OCI-LY3 (cell line): ENCODE results near the gene SIK2.

Source experiments
- H2AFZ ChIP-seq: fragments of 200-600, 300-600 bp; shearing (Covaris generic); 2 replicates; pipeline ENCODE4 v1.6.0; 2014; ENCODE audit warnings: antibody characterized with exemption, low read depth, low read length
- H3K27ac ChIP-seq: fragments of 200-600, 300-600 bp; sonication (generic); 2 replicates; pipeline ENCODE4 v1.5.1; 2014; ENCODE audit warnings: mild to moderate bottlenecking, low read length, moderate library complexity, mixed read lengths
- H3K27me3 ChIP-seq: fragments of 200-600, 300-600 bp; sonication (generic); 2 replicates; pipeline ENCODE4 v1.6.1; 2014; ENCODE audit warnings: low read depth, low read length, mixed read lengths
- H3K36me3 ChIP-seq: fragments of 200-600, 300-600 bp; sonication (generic); replicated peaks from 2 replicates; pipeline ENCODE3; 2014; ENCODE audit warnings: low read depth, low read length, mixed read lengths
- H3K4me1 ChIP-seq: fragments of 300-600, 200-600 bp; sonication (generic); 2 replicates; pipeline ENCODE4 v1.6.1; 2014; ENCODE audit warnings: low read length, mixed read lengths
- H3K4me2 ChIP-seq: fragments of 200-600, 300-600 bp; sonication (generic); 2 replicates; pipeline ENCODE4 v1.6.1; 2014; ENCODE audit warnings: low read length, mixed read lengths
- H3K4me3 ChIP-seq: fragments of 300-600, 200-600 bp; sonication (generic); 2 replicates; pipeline ENCODE4 v1.5.1; 2014; ENCODE audit warnings: antibody characterized with exemption, mild to moderate bottlenecking, low read length, moderate library complexity
- H3K79me2 ChIP-seq: fragments of 300-600, 200-600 bp; shearing (Covaris generic); 2 replicates; pipeline ENCODE4 v1.6.1; 2014; ENCODE audit warnings: mild to moderate bottlenecking, low read length, mixed read lengths
- H3K9ac ChIP-seq: fragments of 300-600, 200-600 bp; shearing (Covaris generic); 2 replicates; pipeline ENCODE4 v1.6.0; 2014; ENCODE audit warnings: mild to moderate bottlenecking, low read length, moderate library complexity
- H3K9me3 ChIP-seq: fragments of 200-600, 300-600 bp; shearing (Covaris generic); 2 replicates; pipeline ENCODE4 v1.6.1; 2014; ENCODE audit warnings: low read length, mixed read lengths; ENCODE audit not compliant: insufficient read depth
- H4K20me1 ChIP-seq: fragments of 200-600, 300-600 bp; sonication (generic); 2 replicates; pipeline ENCODE4 v1.6.1; 2016; ENCODE audit warnings: low read length, mixed read lengths; ENCODE audit not compliant: insufficient read depth
- EZH2phosphoT487 ChIP-seq: fragments of 200-600 bp; shearing (Covaris generic); IDR thresholded peaks from 2 replicates; pipeline ENCODE4 v1.6.1; 2018; ENCODE audit warnings: antibody characterized with exemption, mixed run types, low read depth
- TF ChIP-seq, protein P1 (sequence below): fragments of 200-600, 300-600 bp; sonication (generic); IDR thresholded peaks from 2 replicates; pipeline ENCODE4 v1.5.1; 2014; ENCODE audit warnings: antibody characterized with exemption, low read length, low read depth

Gene SIK2

DNA sequence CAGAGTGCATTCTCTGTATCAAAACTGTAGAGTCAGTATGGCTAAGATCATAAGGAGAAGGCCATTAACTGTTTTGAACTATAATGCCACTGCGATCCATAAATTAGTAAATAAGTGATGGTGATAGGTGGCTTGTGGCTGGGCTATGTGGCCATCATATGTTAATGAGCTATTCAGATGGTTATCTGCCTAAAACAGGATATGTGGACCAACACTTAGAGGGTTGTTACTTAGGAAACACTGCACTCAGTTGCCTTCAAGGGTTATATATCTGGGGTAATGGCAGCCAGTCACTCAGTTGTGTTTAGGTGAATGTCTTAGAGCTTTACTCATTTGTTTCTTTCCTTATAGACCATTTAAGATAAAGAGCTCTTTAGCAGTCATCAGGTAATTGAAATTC is 97.9 kb downstream of the SIK2 start:
- H2AFZ ChIP-seq: no peak overlapping the region
- TF ChIP-seq EZH2phosphoT487: no peak
- TF ChIP-seq, protein P1, sequence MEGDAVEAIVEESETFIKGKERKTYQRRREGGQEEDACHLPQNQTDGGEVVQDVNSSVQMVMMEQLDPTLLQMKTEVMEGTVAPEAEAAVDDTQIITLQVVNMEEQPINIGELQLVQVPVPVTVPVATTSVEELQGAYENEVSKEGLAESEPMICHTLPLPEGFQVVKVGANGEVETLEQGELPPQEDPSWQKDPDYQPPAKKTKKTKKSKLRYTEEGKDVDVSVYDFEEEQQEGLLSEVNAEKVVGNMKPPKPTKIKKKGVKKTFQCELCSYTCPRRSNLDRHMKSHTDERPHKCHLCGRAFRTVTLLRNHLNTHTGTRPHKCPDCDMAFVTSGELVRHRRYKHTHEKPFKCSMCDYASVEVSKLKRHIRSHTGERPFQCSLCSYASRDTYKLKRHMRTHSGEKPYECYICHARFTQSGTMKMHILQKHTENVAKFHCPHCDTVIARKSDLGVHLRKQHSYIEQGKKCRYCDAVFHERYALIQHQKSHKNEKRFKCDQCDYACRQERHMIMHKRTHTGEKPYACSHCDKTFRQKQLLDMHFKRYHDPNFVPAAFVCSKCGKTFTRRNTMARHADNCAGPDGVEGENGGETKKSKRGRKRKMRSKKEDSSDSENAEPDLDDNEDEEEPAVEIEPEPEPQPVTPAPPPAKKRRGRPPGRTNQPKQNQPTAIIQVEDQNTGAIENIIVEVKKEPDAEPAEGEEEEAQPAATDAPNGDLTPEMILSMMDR: no peak
- H3K9ac ChIP-seq: no peak overlapping the region
- no peaks in the 10 kb centered on the region for H3K4me1 ChIP-seq
- peaks cover 7% of the 10 kb centered on the region for H4K20me1 ChIP-seq
- H3K9me3 ChIP-seq: no peaks in the 10 kb centered on the region
- no peak overlapping the region for H3K4me2 ChIP-seq
- no peak overlapping the region for H3K27ac ChIP-seq
- peaks cover 22% of the 10 kb centered on the region for H3K36me3 ChIP-seq
- H3K79me2 ChIP-seq: no peaks in the 10 kb centered on the region; the same call in 1 of the 2 replicates
- H3K27me3 ChIP-seq: no peaks in the 10 kb centered on the region
- no peak overlapping the region for H3K4me3 ChIP-seq

DNA sequence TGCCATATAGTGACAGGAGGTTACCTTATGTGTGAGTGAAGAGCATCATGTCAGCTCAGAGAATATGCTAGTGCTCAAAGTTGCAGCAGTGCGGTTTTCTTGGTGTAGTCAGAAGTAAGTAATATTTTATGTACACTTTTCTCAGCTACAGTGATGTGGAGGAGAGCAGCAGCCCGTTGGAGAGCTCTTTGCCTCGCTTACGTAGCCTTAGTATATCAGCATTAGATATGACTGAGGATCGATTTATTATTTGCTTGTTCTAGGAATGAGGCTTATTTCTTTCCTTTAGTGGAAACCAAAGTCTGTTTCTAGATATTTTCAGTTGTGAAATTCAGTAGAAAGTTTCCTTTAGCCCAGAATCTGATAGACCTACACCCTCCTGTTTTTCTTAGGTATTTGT is 100.4 kb downstream of the SIK2 start:
- no peaks in the 10 kb centered on the region for H3K9me3 ChIP-seq
- no peak overlapping the region for H2AFZ ChIP-seq
- no peaks in the 10 kb centered on the region for H3K27me3 ChIP-seq
- no peak overlapping the region for H3K27ac ChIP-seq
- H3K4me3 ChIP-seq: no peak overlapping the region
- no peak overlapping the region for H3K4me2 ChIP-seq
- no peaks in the 10 kb centered on the region for H3K4me1 ChIP-seq
- H3K9ac ChIP-seq: no peak overlapping the region
- no peaks in the 10 kb centered on the region; the same call in 1 of the 2 replicates for H3K79me2 ChIP-seq
- TF ChIP-seq EZH2phosphoT487: no peak
- TF ChIP-seq, protein P1: no peak
- peaks cover 7% of the 10 kb centered on the region; the same call in 1 of the 2 replicates for H4K20me1 ChIP-seq
- peaks cover 29% of the 10 kb centered on the region for H3K36me3 ChIP-seq

DNA sequence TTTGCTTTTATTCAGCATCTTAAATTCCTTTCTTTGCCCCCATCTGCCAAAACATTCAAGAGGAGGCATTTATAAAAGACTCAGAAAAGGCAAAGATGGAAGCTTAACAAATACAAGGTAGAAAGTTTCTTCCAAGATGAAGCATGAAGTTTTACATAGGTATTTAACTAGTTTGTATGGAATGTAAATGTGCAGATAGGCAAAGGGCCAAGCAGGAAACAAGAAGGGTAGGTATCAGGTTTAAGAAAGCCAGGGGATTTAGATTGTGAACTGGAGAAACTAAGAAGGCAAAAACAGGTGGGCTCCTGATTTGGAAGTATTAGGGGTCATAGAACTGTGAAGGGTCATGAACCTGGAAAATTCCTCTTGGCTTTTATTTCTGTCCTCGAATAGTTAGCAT is 101.3 kb downstream of the SIK2 start:
- Histone ChIP-seq H3K79me2 (no peaks in the 10 kb centered on the region; the same call in 1 of the 2 replicates), H3K9ac (no peak overlapping the region), H2AFZ (no peak overlapping the region), H4K20me1 (peaks cover 7% of the 10 kb centered on the region; the same call in 1 of the 2 replicates), H3K4me2 (no peak overlapping the region), H3K4me3 (no peak overlapping the region), H3K4me1 (no peaks in the 10 kb centered on the region), H3K27ac (no peak overlapping the region), H3K27me3 (no peaks in the 10 kb centered on the region), H3K9me3 (no peaks in the 10 kb centered on the region), H3K36me3 (peaks cover 31% of the 10 kb centered on the region)
- TF ChIP-seq EZH2phosphoT487: no peak
- TF ChIP-seq, protein P1: no peak

DNA sequence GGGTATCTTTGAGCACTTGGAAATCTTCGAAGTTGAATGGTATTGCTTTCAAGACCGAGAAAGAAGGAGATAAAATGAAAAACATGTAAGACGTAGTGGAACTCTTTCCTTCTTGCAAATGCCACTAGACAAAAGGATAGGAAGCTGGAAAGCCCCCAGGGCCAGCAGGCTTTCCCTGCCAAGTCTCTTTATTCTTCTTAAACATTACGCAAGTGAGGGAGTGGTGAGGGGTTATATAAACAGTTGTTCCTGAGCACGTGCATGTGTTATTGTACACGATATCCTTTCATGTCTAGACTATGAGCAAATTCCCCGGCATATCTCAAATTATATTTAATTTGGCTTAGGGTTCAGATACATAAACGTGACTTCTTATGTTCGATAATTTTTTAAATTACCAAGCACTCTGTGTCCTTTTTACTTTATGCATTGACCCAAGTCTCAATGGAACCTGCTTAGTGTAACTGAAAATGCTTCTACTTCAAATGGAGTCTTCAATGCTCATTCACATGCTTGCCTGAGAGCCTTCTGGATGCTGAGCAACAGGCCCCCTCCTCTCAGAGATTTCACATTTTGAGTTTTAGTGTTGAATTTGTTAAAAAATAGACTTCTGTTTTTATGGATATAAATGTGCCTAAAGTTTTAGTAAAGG is 104.9 kb downstream of the SIK2 start:
- H4K20me1 ChIP-seq: no peaks in the 10 kb centered on the region
- H3K4me3 ChIP-seq: no peak overlapping the region
- peaks cover 32% of the 10 kb centered on the region for H3K36me3 ChIP-seq
- H3K9me3 ChIP-seq: no peaks in the 10 kb centered on the region
- H3K27ac ChIP-seq: no peak overlapping the region
- no peaks in the 10 kb centered on the region for H3K4me1 ChIP-seq
- H3K79me2 ChIP-seq: no peaks in the 10 kb centered on the region
- no peaks in the 10 kb centered on the region for H3K27me3 ChIP-seq
- no peak overlapping the region for H3K9ac ChIP-seq
- H2AFZ ChIP-seq: no peak overlapping the region
- TF ChIP-seq EZH2phosphoT487: no peak
- H3K4me2 ChIP-seq: no peak overlapping the region
